Kidney epithelial cell (primary cell): ENCODE results near the gene GALNT11. TPM values are rescaled to one million over a fixed set of nuclear protein-coding genes. Genes with fewer than 3 reads are reported as not detected.

Source experiments
- total RNA-seq: library from RNA; depleted of rRNA; stranded (reverse); fragments of >200 nt; gene quantifications from 2 replicates; pipeline ENCODE4 v1.2.3, GENCODE V29; 2015

Gene GALNT11
- total RNA-seq, 1 donor from 2014 or later: 36.0 TPM

Other genes with a start within 250 kb of the GALNT11 start
- 21.1 and 25.7 TPM in 2 replicates for gene PRKAG2, start 148.6 kb upstream of the GALNT11 start, total RNA-seq
- not detected in 2 replicates for gene GALNTL5, start 69.2 kb upstream of the GALNT11 start, total RNA-seq